ENCODE measurements around the gene DPP4. TPM values are rescaled to one million over a fixed set of nuclear protein-coding genes. Genes with fewer than 3 reads are reported as not detected.

The DPP4 gene
- polyA plus RNA-seq, 3 donors: 0.46 TPM; not detected in 2

DNA sequence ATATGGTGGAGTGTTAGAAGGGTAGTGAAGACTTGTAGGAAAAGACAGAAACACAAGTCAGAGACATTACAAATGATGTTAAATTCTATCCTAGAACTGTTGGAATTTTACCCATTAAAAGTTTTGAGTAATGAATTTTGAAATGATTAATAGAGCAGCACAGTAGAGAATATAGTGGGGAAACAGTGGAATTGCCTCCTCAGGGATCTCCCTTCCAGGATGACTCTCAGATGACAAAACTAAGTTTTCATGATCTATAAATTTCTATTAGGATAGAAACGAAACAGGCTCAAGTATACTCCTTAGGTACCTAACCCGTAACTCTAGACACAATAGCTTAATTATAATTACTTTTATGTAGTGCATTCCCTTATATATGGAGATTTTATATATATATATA, 86.7 kb downstream of the DPP4 start:
- intact Hi-C loops (cut with micrococcal nuclease): no loop called here
- DNase-seq: no peak
- TF ChIP-seq, protein P1, sequence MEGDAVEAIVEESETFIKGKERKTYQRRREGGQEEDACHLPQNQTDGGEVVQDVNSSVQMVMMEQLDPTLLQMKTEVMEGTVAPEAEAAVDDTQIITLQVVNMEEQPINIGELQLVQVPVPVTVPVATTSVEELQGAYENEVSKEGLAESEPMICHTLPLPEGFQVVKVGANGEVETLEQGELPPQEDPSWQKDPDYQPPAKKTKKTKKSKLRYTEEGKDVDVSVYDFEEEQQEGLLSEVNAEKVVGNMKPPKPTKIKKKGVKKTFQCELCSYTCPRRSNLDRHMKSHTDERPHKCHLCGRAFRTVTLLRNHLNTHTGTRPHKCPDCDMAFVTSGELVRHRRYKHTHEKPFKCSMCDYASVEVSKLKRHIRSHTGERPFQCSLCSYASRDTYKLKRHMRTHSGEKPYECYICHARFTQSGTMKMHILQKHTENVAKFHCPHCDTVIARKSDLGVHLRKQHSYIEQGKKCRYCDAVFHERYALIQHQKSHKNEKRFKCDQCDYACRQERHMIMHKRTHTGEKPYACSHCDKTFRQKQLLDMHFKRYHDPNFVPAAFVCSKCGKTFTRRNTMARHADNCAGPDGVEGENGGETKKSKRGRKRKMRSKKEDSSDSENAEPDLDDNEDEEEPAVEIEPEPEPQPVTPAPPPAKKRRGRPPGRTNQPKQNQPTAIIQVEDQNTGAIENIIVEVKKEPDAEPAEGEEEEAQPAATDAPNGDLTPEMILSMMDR (IDR thresholded peaks at IDR 0.05): no peak
- Histone ChIP-seq H2AFZ (ENCODE audit: insufficient read depth, low read depth, low read length, poor library complexity, severe bottlenecking) (no peak overlapping the region), H4K20me1 (ENCODE audit: insufficient read depth, low read length) (no peaks in the 10 kb centered on the region), H3K36me3 (replicated peaks in 1 of 2; ENCODE audit: control insufficient read depth in 1 of 2, insufficient read depth in 2 of 2, low read length in 2 of 2) (no peaks in the 10 kb centered on the region), H3K79me2 (ENCODE audit: insufficient read depth, low read length) (no peaks in the 10 kb centered on the region), H3K27me3 (ENCODE audit: control insufficient read depth in 2 of 2, insufficient read depth in 2 of 2, low read length in 2 of 2) (no peaks in the 10 kb centered on the region), H3K9me3 (replicated peaks in 1 of 2; ENCODE audit: control insufficient read depth in 1 of 2, insufficient read depth in 1 of 2, low read length in 2 of 2) (no peaks in the 10 kb centered on the region), H3K4me3 (replicated peaks in 1 of 3; ENCODE audit: low read depth in 2 of 3, low read length in 3 of 3) (no peak overlapping the region), H3K4me1 (ENCODE audit: control insufficient read depth in 1 of 2, insufficient read depth in 2 of 2, low read length in 2 of 2) (no peaks in the 10 kb centered on the region), H3K9ac (ENCODE audit: insufficient read depth, low read length, poor library complexity, severe bottlenecking) (no peak overlapping the region), H3K4me2 (replicated peaks; ENCODE audit: extremely low read depth, low read length, poor library complexity, severe bottlenecking) (no peak overlapping the region), H3K27ac (ENCODE audit: low read depth in 1 of 2, low read length in 2 of 2) (no peak overlapping the region)
- WGBS (ENCODE audit: insufficient coverage): no CpG with 5 or more reads among the region's 2 CpGs
- H3K27ac Mint-ChIP-seq: no peak overlapping the region
- H3K27me3 Mint-ChIP-seq (ENCODE audit: low read depth in 3 of 3): peaks cover 0 to 4% (median 0%) of the 10 kb centered on the region in 3 donors
- H3K36me3 Mint-ChIP-seq: no peaks in the 10 kb centered on the region
- H3K4me3 Mint-ChIP-seq: no peak overlapping the region
- peaks cover 4% of the 10 kb centered on the region for H3K4me1 Mint-ChIP-seq
- H3K9me3 Mint-ChIP-seq: peaks cover 0 to 4% (median 0%) of the 10 kb centered on the region in 7 donors

DNA sequence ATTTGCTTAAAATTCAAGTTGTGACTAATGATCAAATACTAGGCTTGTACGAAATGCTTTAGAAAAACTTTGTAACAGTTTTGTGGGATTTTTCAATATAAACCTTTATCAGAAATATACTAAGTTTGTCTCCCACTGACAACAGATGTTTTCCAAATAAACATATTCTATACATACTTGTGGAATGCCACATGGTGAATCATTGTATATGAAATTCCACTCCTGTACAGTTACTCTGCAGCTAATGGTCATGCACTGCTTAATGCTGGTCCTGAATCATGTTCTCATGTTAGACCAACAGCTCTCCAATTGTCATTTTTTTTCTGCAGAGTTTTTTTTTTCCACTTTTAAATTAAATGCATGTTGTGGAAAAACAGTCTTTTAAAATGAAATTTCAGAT, 90.1 kb downstream of the DPP4 start:
- H3K36me3 ChIP-seq (replicated peaks in 1 of 2; ENCODE audit: control insufficient read depth in 1 of 2, insufficient read depth in 2 of 2, low read length in 2 of 2): no peaks in the 10 kb centered on the region
- intact Hi-C loops (cut with micrococcal nuclease): no loop called here
- no peaks in the 10 kb centered on the region for H4K20me1 ChIP-seq (ENCODE audit: insufficient read depth, low read length)
- H3K27ac ChIP-seq (ENCODE audit: low read depth in 1 of 2, low read length in 2 of 2): no peak overlapping the region
- H3K79me2 ChIP-seq (ENCODE audit: insufficient read depth, low read length): no peaks in the 10 kb centered on the region
- no peaks in the 10 kb centered on the region for H3K36me3 Mint-ChIP-seq
- no peak overlapping the region for H3K4me2 ChIP-seq (replicated peaks; ENCODE audit: extremely low read depth, low read length, poor library complexity, severe bottlenecking)
- no CpG with 5 or more reads among the region's 1 CpG for WGBS (ENCODE audit: insufficient coverage)
- H3K4me1 Mint-ChIP-seq: peaks cover 5% of the 10 kb centered on the region
- H3K4me3 Mint-ChIP-seq: no peak overlapping the region
- H3K27me3 Mint-ChIP-seq (ENCODE audit: low read depth in 3 of 3): peaks cover 0 to 4% (median 0%) of the 10 kb centered on the region in 3 donors
- H3K9ac ChIP-seq (ENCODE audit: insufficient read depth, low read length, poor library complexity, severe bottlenecking): no peak overlapping the region
- H2AFZ ChIP-seq (ENCODE audit: insufficient read depth, low read depth, low read length, poor library complexity, severe bottlenecking): no peak overlapping the region
- no peaks in the 10 kb centered on the region for H3K27me3 ChIP-seq (ENCODE audit: control insufficient read depth in 2 of 2, insufficient read depth in 2 of 2, low read length in 2 of 2)
- peaks cover 4 to 6% of the 10 kb centered on the region in 2 donors for H3K4me1 ChIP-seq (ENCODE audit: control insufficient read depth in 1 of 2, insufficient read depth in 2 of 2, low read length in 2 of 2)
- DNase-seq: no peak
- no peaks in the 10 kb centered on the region for H3K9me3 ChIP-seq (replicated peaks in 1 of 2; ENCODE audit: control insufficient read depth in 1 of 2, insufficient read depth in 1 of 2, low read length in 2 of 2)
- TF ChIP-seq, protein P1 (IDR thresholded peaks at IDR 0.05): no peak
- no peak overlapping the region for H3K4me3 ChIP-seq (replicated peaks in 1 of 3; ENCODE audit: low read depth in 2 of 3, low read length in 3 of 3)
- H3K27ac Mint-ChIP-seq: no peak overlapping the region
- H3K9me3 Mint-ChIP-seq: no peaks in the 10 kb centered on the region

All from CD14-positive monocyte (primary cell).